ENCODE results near the gene FECH.

Gene FECH

DNA sequence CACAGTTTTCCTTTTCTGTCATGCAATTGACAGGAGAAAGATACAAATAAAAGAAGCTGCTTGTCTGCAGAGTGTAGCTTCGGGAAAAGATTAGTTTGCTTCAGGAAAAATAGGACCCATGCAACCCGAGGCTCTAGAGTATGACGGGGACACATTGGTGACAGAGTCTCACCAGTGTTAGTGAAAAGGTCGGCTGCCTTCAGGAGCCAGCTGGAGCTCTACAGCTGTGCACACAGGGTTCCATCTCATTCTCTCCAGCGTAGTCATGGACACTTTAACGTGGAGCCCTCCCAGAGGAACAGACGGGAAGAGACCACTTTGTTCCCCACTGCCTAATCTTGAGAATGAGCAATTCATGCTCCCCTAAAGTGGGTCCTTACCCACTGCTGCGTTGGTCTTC lies 42.9 kb downstream of the FECH start:
- no peak overlapping the region for H3K4me3 ChIP-seq (replicated peaks; ENCODE audit: low read depth, low read length)
- TF ChIP-seq, protein P1, sequence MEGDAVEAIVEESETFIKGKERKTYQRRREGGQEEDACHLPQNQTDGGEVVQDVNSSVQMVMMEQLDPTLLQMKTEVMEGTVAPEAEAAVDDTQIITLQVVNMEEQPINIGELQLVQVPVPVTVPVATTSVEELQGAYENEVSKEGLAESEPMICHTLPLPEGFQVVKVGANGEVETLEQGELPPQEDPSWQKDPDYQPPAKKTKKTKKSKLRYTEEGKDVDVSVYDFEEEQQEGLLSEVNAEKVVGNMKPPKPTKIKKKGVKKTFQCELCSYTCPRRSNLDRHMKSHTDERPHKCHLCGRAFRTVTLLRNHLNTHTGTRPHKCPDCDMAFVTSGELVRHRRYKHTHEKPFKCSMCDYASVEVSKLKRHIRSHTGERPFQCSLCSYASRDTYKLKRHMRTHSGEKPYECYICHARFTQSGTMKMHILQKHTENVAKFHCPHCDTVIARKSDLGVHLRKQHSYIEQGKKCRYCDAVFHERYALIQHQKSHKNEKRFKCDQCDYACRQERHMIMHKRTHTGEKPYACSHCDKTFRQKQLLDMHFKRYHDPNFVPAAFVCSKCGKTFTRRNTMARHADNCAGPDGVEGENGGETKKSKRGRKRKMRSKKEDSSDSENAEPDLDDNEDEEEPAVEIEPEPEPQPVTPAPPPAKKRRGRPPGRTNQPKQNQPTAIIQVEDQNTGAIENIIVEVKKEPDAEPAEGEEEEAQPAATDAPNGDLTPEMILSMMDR (IDR thresholded peaks at IDR 0.05; ENCODE audit: low read length, missing control alignments) = no peak
- DNase-seq (ENCODE audit: low read depth) = no peak

DNA sequence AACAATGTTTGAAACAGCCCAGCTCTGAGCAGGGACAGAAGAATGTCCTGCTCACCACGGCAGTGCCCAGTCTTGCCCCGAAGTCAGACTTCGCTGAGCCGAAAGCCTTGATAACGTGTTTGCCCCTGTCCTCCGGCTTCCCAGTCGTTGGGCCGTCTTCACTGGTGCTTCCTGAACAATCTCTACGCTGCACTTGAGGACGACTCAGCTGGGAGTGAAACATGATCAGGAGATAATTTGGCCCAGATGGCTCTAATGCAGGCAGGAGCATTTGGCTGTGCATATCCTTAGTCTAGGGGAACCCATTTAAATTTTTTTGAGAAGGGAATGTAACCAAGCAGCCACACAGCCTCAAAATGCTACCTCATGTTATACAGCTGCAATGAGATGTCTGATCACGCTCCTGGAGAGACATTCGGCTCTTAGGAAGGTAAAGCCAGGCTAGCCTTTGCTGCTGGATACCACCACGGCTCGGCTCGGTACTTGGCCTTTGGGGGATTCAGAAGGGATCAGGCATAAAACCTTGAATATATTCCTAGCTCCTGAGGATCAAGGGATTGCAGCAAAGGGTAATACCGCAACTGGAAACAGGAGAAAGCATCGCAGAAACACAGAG lies 43.6 kb downstream of the FECH start:
- DNase-seq (ENCODE audit: low read depth) = no peak
- TF ChIP-seq, protein P1 (IDR thresholded peaks at IDR 0.05; ENCODE audit: low read length, missing control alignments) = no peak
- H3K4me3 ChIP-seq (replicated peaks; ENCODE audit: low read depth, low read length) = no peak overlapping the region

DNA sequence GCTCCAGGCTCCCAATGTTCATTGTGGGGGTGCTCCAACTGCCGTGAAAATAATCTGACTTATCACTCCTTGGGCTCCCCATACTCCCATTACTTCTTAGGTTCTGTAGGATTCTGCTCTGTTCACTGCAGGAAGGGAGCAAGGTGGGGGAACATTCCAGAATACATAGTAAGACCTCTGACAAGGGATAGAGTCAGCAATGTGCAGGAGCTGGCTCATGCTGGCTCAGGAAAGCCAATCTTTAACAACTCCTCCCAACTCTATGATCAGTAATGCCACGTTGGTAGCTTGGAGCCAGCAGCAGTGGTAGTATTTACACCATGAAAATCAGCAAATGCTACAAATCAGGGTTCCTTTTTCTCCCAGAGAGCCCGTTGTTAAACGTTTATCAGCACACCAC lies 44.4 kb downstream of the FECH start:
- TF ChIP-seq, protein P1 (IDR thresholded peaks at IDR 0.05; ENCODE audit: low read length, missing control alignments) = no peak

DNA sequence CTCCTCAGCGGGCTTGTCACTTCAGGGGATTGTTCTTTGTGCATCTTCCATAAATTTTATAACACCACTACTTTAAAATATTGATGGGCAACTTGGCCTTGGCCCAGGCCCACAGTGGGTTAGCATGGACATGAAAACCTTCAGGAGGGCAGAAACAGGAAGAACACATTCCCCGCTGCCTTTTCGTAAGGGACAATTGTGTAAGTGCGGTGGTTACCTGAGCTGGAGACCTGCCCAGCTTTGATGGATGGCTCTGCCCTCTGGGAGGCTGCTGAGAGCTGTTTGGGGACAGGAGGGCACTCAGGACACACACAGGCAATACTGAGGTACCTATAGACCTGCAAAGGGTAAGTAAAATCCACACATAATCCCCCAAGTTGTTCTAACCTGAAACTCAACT lies 46.8 kb downstream of the FECH start:
- no peak for DNase-seq (ENCODE audit: low read depth)
- TF ChIP-seq, protein P1 (IDR thresholded peaks at IDR 0.05; ENCODE audit: low read length, missing control alignments) = no peak
- no peak overlapping the region for H3K4me3 ChIP-seq (replicated peaks; ENCODE audit: low read depth, low read length)

More for the DNA sequence above, 44.4 kb downstream of the FECH start:
- H3K4me3 ChIP-seq (replicated peaks; ENCODE audit: low read depth, low read length) = no peak overlapping the region
- peak; percentile 10 for DNase-seq (ENCODE audit: low read depth)

DNA sequence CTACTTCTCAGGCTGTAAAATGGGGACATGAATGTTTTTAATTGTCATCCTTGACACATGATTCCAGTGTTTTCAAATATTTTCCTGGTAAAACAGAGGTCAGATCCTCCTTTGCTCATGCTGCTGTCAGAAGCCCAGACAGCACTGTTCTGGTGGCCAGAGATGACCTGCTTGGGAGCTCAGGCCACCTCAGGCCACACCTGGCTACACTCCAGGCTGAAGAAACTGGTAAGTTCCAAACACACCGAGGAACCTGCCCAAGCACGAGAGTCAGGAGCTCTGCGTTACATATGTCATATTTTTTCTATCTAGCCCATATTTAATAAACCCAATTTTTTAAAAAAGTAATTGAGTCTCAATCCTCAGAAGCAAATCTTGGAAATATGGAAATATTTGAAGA lies 47.9 kb downstream of the FECH start:
- no peak for DNase-seq (ENCODE audit: low read depth)
- TF ChIP-seq, protein P1 (IDR thresholded peaks at IDR 0.05; ENCODE audit: low read length, missing control alignments) = no peak
- no peak overlapping the region for H3K4me3 ChIP-seq (replicated peaks; ENCODE audit: low read depth, low read length)

DNA sequence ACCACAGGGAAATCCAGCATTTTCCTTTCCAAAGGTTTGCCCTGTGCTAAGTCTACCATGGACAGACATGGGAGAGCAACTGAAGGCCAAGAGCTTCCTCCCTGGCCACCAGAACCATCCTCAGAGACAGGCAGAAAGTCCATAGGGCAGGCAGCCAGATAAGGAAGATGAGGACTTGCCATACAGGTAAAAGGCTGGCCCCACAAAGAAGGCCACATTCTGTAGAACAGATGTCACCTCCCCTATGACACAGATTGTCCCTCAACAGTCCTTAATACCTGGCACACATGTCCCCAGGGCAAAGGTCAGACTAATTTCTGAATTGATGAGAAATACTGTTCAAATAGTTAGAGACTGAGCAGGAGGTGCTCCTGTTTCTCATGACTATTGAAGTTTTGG lies 52.0 kb downstream of the FECH start:
- TF ChIP-seq, protein P1 (IDR thresholded peaks at IDR 0.05; ENCODE audit: low read length, missing control alignments) = no peak
- no peak overlapping the region for H3K4me3 ChIP-seq (replicated peaks; ENCODE audit: low read depth, low read length)
- no peak for DNase-seq (ENCODE audit: low read depth)

DNA sequence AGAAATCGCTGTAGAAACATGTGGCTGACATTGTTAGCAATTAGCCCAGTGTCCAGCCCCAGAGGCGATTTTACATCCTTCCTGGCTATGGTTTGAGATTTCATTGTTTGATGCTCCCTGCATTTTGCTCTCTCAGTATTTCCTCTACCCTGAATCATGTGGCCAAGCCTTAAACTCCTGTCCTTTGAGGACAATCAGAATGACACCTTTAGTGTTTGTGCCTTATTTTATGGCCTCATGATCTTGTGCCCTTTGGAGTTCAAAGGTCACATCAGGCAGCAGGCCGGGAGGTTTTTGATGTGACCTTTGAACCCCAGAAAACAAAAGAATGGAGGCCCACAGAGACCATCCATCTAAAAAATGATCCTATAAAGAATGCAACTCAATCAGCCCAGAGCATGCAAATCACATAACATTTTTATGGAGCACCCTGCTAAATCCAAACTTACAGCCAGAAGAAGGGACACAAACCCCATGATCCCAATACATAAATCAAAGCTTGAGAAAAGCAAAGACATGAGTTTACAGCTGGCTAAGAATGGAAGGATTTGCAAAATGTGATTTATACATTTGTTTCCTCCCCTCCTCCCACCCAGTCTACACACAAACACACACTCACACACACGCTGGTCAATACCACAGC lies 52.5 kb downstream of the FECH start:
- H3K4me3 ChIP-seq (replicated peaks; ENCODE audit: low read depth, low read length) = no peak overlapping the region
- TF ChIP-seq, protein P1 (IDR thresholded peaks at IDR 0.05; ENCODE audit: low read length, missing control alignments) = no peak
- DNase-seq (ENCODE audit: low read depth) = no peak

Measured in fibroblast of pulmonary artery (primary cell).